A549 (cell line): ENCODE measurements around the gene ZNF581. TPM values are rescaled to one million over a fixed set of nuclear protein-coding genes. Genes with fewer than 3 reads are reported as not detected.

Experiments
- ATAC-seq, 2 experiments: fragments of 200-7000 bp in 1 of 2; fragments of >200 bp in 1 of 2; cut with Nextera tagmentation in 1 of 2; cut with Tn5 transposase in 1 of 2; 3 replicates each; pipeline versions ENCODE4 v1.8.0 to v1.9.1; 2018 to 2020; ENCODE audit warnings: mild to moderate bottlenecking in 1 of 2, moderate library complexity in 1 of 2
- CTCF ChIA-PET: fragments of 300-600 bp; sonication (Branson Sonifier 250); formaldehyde crosslinking; extraction: SDS; loops from one replicate; lab custom pipeline; 2021; ENCODE audit warnings: antibody characterized with exemption, inconsistent platforms; lab: Yijun Ruan, JAX
- POLR2A ChIA-PET: fragments of 350-600 bp; formaldehyde crosslinking; extraction: SDS; loops from one replicate; lab custom pipeline; 2021; ENCODE audit warnings: antibody characterized with exemption, inconsistent platforms; lab: Yijun Ruan, JAX
- DNase-seq, 2 experiments: peaks; one replicate each; pipeline versions ENCODE4 v3.0.0 to v3.0.0-alpha.2; 2011 to 2016; ENCODE audit warnings: low read depth in 1 of 2, low spot score in 1 of 2
- FAIRE-seq: peaks from 2 replicates; lab custom pipeline; 2011; peaks lifted over from hg19 to GRCh38; lab: Jason Lieb, UNC
- H3K27ac ChIP-seq, 2 experiments: fragments of >200 bp; sonication (Bioruptor Twin); formaldehyde crosslinking; 3 replicates each; pipeline ENCODE4 v1.5.1; 2016 to 2017
- H3K4me1 ChIP-seq: fragments of >200 bp; sonication (Bioruptor Twin); formaldehyde crosslinking; 3 replicates; pipeline ENCODE4 v1.6.1; 2016
- H3K4me2 ChIP-seq: fragments of >200 bp; sonication (Bioruptor Twin); formaldehyde crosslinking; 3 replicates; pipeline ENCODE4 v1.6.1; 2016
- H3K4me3 ChIP-seq: fragments of >200 bp; sonication (Bioruptor Twin); formaldehyde crosslinking; 3 replicates; pipeline ENCODE4 v1.5.1; 2016
- H3K9me3 ChIP-seq: fragments of >200 bp; sonication (Bioruptor Twin); formaldehyde crosslinking; 3 replicates; pipeline ENCODE4 v1.6.1; 2016
- CBX2 ChIP-seq: fragments of 200-600 bp; sonication (generic); IDR thresholded peaks from 2 replicates; pipeline ENCODE4 v1.6.1; 2016; ENCODE audit warnings: low read depth, mild to moderate bottlenecking, borderline replicate concordance
- CBX8 ChIP-seq: fragments of 200-600 bp; sonication (generic); IDR thresholded peaks from 2 replicates; pipeline ENCODE4 v1.6.1; 2016
- CEBPB ChIP-seq, 2 experiments: fragments of >200 bp in 1 of 2; sonication (Bioruptor Twin) in 1 of 2; formaldehyde crosslinking in 1 of 2; IDR thresholded peaks; 2 replicates each; pipeline ENCODE4 v1.6.1; 2012 to 2016
- CHD4 ChIP-seq: fragments of 200-600 bp; sonication (generic); IDR thresholded peaks from 2 replicates; pipeline ENCODE4 v1.6.1; 2016; ENCODE audit warnings: antibody characterized with exemption, mild to moderate bottlenecking, borderline replicate concordance
- FOXS1 ChIP-seq: fragments of 250-450 bp; sonication (Bioruptor Pico); IDR thresholded peaks from 2 replicates; pipeline ENCODE4 v1.5.0; 2020; ENCODE audit warnings: mild to moderate bottlenecking, moderate library complexity
- HOXA7 ChIP-seq: fragments of 250-450 bp; sonication (Bioruptor Pico); IDR thresholded peaks from 2 replicates; pipeline ENCODE4 v1.5.0; 2020; ENCODE audit warnings: mild to moderate bottlenecking, moderate library complexity
- HOXB5 ChIP-seq: fragments of 250-450 bp; sonication (Bioruptor Pico); IDR thresholded peaks from 2 replicates; pipeline ENCODE4 v1.5.0; 2020; ENCODE audit warnings: mild to moderate bottlenecking, moderate library complexity
- JUN ChIP-seq, 2 experiments: fragments of >200 bp; sonication (Bioruptor Twin); formaldehyde crosslinking; IDR thresholded peaks; 2 replicates in 1 of 2; 3 replicates in 1 of 2; pipeline ENCODE4 v1.6.1; 2016 to 2017
- MAFK ChIP-seq: fragments of 450-650 bp; IDR thresholded peaks from 2 replicates; pipeline ENCODE4 v1.6.1; 2014; ENCODE audit not compliant: partially characterized antibody
- MAZ ChIP-seq: fragments of 150-350 bp; IDR thresholded peaks from 2 replicates; pipeline ENCODE4 v1.6.1; 2014; ENCODE audit warnings: antibody characterized with exemption, low read depth, low read length, borderline replicate concordance
- MYC ChIP-seq: IDR thresholded peaks from 2 replicates; pipeline ENCODE4 v1.6.1; 2012; ENCODE audit warnings: mild to moderate bottlenecking, inconsistent platforms, low read length, improper control_type of control experiment, borderline replicate concordance
- NFE2L2 ChIP-seq: fragments of 150-350 bp; conservative IDR thresholded peaks from 2 replicates; pipeline ENCODE4 v1.6.1; 2014; ENCODE audit warnings: low read length
- NPAS2 ChIP-seq: fragments of 250-450 bp; sonication (Bioruptor Pico); IDR thresholded peaks from 2 replicates; pipeline ENCODE4 v1.8.0; 2022; ENCODE audit warnings: mild to moderate bottlenecking, moderate library complexity, borderline replicate concordance
- POLR2AphosphoS2 ChIP-seq: conservative IDR thresholded peaks from 2 replicates; pipeline ENCODE4 v1.6.1; 2012; ENCODE audit warnings: low read length, improper control_type of control experiment, inconsistent platforms
- RARB ChIP-seq: fragments of 250-450 bp; sonication (Bioruptor Pico); IDR thresholded peaks from 2 replicates; pipeline ENCODE4 v1.8.0; 2021; ENCODE audit warnings: mild to moderate bottlenecking, moderate library complexity
- RCOR1 ChIP-seq: fragments of 150-350 bp; IDR thresholded peaks from 2 replicates; pipeline ENCODE4 v1.6.1; 2014; ENCODE audit warnings: antibody characterized with exemption, low read length, low read depth
- RFX5 ChIP-seq: fragments of 450-650 bp; IDR thresholded peaks from 2 replicates; pipeline ENCODE4 v1.7.1; 2014; ENCODE audit warnings: antibody characterized with exemption, mild to moderate bottlenecking, moderate library complexity
- SMC3 ChIP-seq: fragments of >200 bp; sonication (Bioruptor Twin); formaldehyde crosslinking; IDR thresholded peaks from 3 replicates; pipeline ENCODE4 v1.6.1; 2018; ENCODE audit warnings: inconsistent platforms
- ZC3H11A ChIP-seq: fragments of 450-650 bp; IDR thresholded peaks from 2 replicates; pipeline ENCODE4 v1.6.1; 2014; ENCODE audit warnings: antibody characterized with exemption, mild to moderate bottlenecking
- ZNF302 ChIP-seq: fragments of 250-450 bp; sonication (Bioruptor Pico); IDR thresholded peaks from 2 replicates; pipeline ENCODE4 v1.9.0; 2021; ENCODE audit warnings: inconsistent platforms, mild to moderate bottlenecking, moderate library complexity
- WGBS: methylation state at CpG from one replicate; pipeline ENCODE4 v1.1.6; 2017; ENCODE audit errors: missing lambda C conversion rate; 5-methylcytosine and 5-hydroxymethylcytosine counted together
- polyA plus RNA-seq, 4 experiments: library from polyadenylated mRNA; depleted of rRNA in 3 of 4; stranded (reverse); fragments of >200 nt; fragmentation: RNase III in 1 of 4; extraction: RNeasy Plus Mini Kit Qiagen cat#74134 plus additional on column Dnase treatment in 1 of 4; gene quantifications; 2 replicates in 3 of 4; 3 replicates in 1 of 4; pipeline ENCODE4 v1.2.3, GENCODE V29; 2011 to 2017
- TF ChIP-seq, protein P1 (sequence below): IDR thresholded peaks from 2 replicates; pipeline ENCODE4 v1.6.1; 2012
- TF ChIP-seq, protein P2 (sequence below): fragments of 250-450 bp; sonication (Bioruptor Pico); IDR thresholded peaks from 2 replicates; pipeline ENCODE4 v1.5.0; 2021; ENCODE audit warnings: mild to moderate bottlenecking, moderate library complexity, borderline replicate concordance
- TF ChIP-seq, protein P3 (sequence below): fragments of 150-350 bp; IDR thresholded peaks from 2 replicates; pipeline ENCODE4 v1.6.1; 2014; ENCODE audit warnings: low read depth, mild to moderate bottlenecking, low read length
- TF ChIP-seq, protein P4 (sequence below): fragments of >200 bp; sonication (Bioruptor Twin); formaldehyde crosslinking; IDR thresholded peaks from 2 replicates; pipeline ENCODE4 v1.6.1; 2016
- TF ChIP-seq, protein P5 (sequence below): fragments of >200 bp; sonication (Bioruptor Twin); formaldehyde crosslinking; IDR thresholded peaks from 3 replicates; pipeline ENCODE4 v1.6.1; 2016

ZNF581 gene
- polyA plus RNA-seq, 2 of the 4 experiments (the other 2 are of a cell fraction), result 13.9 to 24.9 TPM

DNA sequence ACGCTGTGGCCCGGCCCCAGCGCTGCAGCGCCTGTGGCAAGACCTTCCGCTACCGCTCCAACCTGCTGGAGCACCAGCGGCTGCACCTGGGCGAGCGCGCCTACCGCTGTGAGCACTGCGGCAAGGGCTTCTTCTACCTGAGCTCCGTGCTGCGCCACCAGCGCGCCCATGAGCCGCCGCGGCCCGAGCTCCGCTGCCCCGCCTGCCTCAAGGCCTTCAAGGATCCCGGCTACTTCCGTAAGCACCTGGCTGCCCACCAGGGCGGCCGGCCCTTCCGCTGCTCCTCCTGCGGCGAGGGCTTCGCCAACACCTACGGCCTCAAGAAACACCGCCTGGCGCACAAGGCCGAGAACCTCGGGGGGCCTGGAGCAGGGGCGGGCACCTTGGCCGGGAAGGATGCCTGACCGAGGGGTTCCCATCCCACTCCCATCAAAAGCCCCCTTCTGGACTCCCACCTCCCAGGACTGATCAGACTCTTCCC is 27.0 kb upstream of the ZNF581 start:
- Histone ChIP-seq H3K27ac (no peak overlapping the region), H3K4me3 (no peak overlapping the region), H3K9me3 (no peaks in the 10 kb centered on the region), H3K4me2 (no peak overlapping the region), H3K4me1 (no peaks in the 10 kb centered on the region)
- FAIRE-seq (no peak), DNase-seq (no peak), ATAC-seq (no peak)
- 98% methylated on average over 38 of the region's 38 CpGs for WGBS
- POLR2A ChIA-PET, result interaction anchor here (1.1 kb wide), 1 partner anchor 10 kb away, joined by 3 read pairs; no protein-coding TSS in a partner anchor
- CTCF ChIA-PET, result interaction anchor here (1.4 to 24.9 kb wide), 3 partner anchors 10 to 106 kb away, joined by 6 to 363 read pairs (median 13); no protein-coding TSS in a partner anchor
- TF ChIP-seq RCOR1, result no peak
- no peak for TF ChIP-seq JUN (IDR thresholded peaks at IDR 0.05)
- no peak for TF ChIP-seq FOXS1 (CRISPR knock-in tag)

DNA sequence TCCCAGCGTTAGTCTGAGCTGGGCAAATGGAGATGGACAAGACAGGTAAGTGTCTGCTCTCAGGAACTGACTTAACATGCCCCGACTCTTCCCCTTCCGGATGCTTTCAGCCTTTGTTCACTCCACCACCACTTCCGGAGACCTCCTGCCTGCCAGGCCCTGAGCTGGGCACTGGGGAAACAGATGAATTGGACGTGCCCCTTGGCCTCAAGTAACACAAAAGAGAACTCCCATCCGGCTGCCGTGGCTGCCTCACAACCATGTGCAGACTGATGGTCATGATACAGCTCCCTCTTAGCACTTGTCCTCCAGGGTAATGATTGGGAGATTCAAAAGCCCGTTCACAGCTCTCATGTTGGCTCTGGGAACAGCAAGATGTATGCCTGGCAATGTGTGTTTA is 26.0 kb upstream of the ZNF581 start:
- POLR2A ChIA-PET, result interaction anchor here (1.1 kb wide), 1 partner anchor 11 kb away, joined by 3 read pairs; no protein-coding TSS in a partner anchor
- no peaks in the 10 kb centered on the region for H3K4me1 ChIP-seq
- CTCF ChIA-PET, result interaction anchor here (1.1 to 24.9 kb wide), 6 partner anchors 8 to 200 kb away, joined by 3 to 363 read pairs (median 51); partner anchors contain the start of genes ZNF628 and ZNF865
- no peak overlapping the region for H3K27ac ChIP-seq
- FAIRE-seq, result no peak
- DNase-seq, result no peak
- H3K4me2 ChIP-seq, result no peak overlapping the region
- H3K9me3 ChIP-seq, result no peaks in the 10 kb centered on the region
- 95% methylated on average over 8 of the region's 8 CpGs for WGBS
- TF ChIP-seq, protein P1, sequence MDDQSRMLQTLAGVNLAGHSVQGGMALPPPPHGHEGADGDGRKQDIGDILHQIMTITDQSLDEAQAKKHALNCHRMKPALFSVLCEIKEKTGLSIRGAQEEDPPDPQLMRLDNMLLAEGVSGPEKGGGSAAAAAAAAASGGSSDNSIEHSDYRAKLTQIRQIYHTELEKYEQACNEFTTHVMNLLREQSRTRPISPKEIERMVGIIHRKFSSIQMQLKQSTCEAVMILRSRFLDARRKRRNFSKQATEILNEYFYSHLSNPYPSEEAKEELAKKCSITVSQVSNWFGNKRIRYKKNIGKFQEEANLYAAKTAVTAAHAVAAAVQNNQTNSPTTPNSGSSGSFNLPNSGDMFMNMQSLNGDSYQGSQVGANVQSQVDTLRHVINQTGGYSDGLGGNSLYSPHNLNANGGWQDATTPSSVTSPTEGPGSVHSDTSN, result no peak
- TF ChIP-seq CEBPB (IDR thresholded peaks at IDR 0.05), result no peak
- no peak for TF ChIP-seq RFX5
- no peak for TF ChIP-seq SMC3
- ATAC-seq, result no peak
- no peak overlapping the region for H3K4me3 ChIP-seq

DNA sequence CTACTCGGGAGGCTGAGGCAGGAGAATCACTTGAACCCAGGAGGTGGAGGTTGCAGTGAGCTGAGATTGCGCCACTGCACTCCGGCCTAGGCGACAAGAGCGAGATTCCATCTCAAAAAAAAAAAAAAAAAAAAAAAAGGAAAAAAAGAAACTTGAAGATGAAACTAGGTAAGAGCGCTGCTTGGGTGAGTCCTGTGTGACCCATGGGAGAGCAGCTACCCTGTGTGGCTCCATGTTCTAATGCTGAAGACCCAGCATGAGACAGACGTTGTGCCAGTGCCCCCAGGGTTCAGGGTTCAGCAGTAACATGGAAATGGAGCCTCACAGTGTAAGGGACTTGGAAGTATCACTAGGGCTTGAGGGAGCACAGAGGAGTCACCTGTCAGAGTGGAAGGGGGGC is 25.0 kb upstream of the ZNF581 start:
- no peak for FAIRE-seq
- Histone ChIP-seq H3K4me2 (no peak overlapping the region), H3K9me3 (no peaks in the 10 kb centered on the region), H3K27ac (no peak overlapping the region), H3K4me3 (no peak overlapping the region), H3K4me1 (no peaks in the 10 kb centered on the region)
- ATAC-seq, result no peak
- no peak for DNase-seq
- no peak for TF ChIP-seq NFE2L2
- TF ChIP-seq ZNF302 (CRISPR knock-in tag), result no peak
- no peak for TF ChIP-seq MAFK
- TF ChIP-seq, protein P1, result no peak
- TF ChIP-seq POLR2AphosphoS2, result no peak
- TF ChIP-seq, protein P2, sequence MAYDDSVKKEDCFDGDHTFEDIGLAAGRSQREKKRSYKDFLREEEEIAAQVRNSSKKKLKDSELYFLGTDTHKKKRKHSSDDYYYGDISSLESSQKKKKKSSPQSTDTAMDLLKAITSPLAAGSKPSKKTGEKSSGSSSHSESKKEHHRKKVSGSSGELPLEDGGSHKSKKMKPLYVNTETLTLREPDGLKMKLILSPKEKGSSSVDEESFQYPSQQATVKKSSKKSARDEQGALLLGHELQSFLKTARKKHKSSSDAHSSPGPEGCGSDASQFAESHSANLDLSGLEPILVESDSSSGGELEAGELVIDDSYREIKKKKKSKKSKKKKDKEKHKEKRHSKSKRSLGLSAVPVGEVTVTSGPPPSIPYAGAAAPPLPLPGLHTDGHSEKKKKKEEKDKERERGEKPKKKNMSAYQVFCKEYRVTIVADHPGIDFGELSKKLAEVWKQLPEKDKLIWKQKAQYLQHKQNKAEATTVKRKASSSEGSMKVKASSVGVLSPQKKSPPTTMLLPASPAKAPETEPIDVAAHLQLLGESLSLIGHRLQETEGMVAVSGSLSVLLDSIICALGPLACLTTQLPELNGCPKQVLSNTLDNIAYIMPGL (CRISPR knock-in tag), result no peak
- no peak for TF ChIP-seq CBX8
- TF ChIP-seq, protein P3, sequence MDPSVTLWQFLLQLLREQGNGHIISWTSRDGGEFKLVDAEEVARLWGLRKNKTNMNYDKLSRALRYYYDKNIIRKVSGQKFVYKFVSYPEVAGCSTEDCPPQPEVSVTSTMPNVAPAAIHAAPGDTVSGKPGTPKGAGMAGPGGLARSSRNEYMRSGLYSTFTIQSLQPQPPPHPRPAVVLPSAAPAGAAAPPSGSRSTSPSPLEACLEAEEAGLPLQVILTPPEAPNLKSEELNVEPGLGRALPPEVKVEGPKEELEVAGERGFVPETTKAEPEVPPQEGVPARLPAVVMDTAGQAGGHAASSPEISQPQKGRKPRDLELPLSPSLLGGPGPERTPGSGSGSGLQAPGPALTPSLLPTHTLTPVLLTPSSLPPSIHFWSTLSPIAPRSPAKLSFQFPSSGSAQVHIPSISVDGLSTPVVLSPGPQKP, result no peak
- TF ChIP-seq ZC3H11A, result no peak
- TF ChIP-seq RARB (CRISPR knock-in tag), result no peak
- TF ChIP-seq NPAS2 (CRISPR knock-in tag), result no peak
- no peak for TF ChIP-seq CBX2
- no peak for TF ChIP-seq HOXA7 (CRISPR knock-in tag)
- TF ChIP-seq, protein P4, sequence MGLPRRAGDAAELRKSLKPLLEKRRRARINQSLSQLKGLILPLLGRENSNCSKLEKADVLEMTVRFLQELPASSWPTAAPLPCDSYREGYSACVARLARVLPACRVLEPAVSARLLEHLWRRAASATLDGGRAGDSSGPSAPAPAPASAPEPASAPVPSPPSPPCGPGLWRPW, result no peak
- no peak for TF ChIP-seq MAZ
- TF ChIP-seq MYC, result no peak
- no peak for TF ChIP-seq HOXB5 (CRISPR knock-in tag)
- TF ChIP-seq, protein P5, sequence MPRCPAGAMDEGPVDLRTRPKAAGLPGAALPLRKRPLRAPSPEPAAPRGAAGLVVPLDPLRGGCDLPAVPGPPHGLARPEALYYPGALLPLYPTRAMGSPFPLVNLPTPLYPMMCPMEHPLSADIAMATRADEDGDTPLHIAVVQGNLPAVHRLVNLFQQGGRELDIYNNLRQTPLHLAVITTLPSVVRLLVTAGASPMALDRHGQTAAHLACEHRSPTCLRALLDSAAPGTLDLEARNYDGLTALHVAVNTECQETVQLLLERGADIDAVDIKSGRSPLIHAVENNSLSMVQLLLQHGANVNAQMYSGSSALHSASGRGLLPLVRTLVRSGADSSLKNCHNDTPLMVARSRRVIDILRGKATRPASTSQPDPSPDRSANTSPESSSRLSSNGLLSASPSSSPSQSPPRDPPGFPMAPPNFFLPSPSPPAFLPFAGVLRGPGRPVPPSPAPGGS, result no peak
- no peak for TF ChIP-seq RCOR1
- TF ChIP-seq CHD4, result no peak
- ChIA-PET POLR2A (interaction anchor here (0.6 kb wide), 1 partner anchor 452 kb away, joined by 3 read pairs; the partner anchor contains the start of gene DNAAF3), CTCF (interaction anchor here (0.8 to 24.9 kb wide), 6 partner anchors 9 to 150 kb away, joined by 3 to 363 read pairs (median 52); partner anchors contain the start of genes ZNF628 and ZNF865)
- WGBS, result 86% methylated on average over 7 of the region's 7 CpGs
